Gastrocnemius medialis (tissue), 4 donors: ENCODE data around the gene NKTR.

Experiments used
- POLR2A ChIP-seq, 2 donors: fragments of 450-650 bp; IDR thresholded peaks; one replicate each; pipeline ENCODE4 v1.6.1; 2017; ENCODE audit warnings: antibody characterized with exemption in 2 of 2, mild to moderate bottlenecking in 2 of 2, moderate library complexity in 2 of 2
- TF ChIP-seq, protein P1 (sequence below), 5 experiments: fragments of 450-650 bp in 3 of 5; fragments of 200-600 bp in 2 of 5; sonication (generic) in 2 of 5; IDR thresholded peaks in 4 of 5; conservative IDR thresholded peaks in 1 of 5; 1 replicate in 4 of 5; 2 replicates in 1 of 5; pipeline ENCODE4 v1.5.1; 2016 to 2019; ENCODE audit warnings: antibody characterized with exemption in 5 of 5, mild to moderate bottlenecking in 3 of 5, moderate library complexity in 3 of 5

DNA sequence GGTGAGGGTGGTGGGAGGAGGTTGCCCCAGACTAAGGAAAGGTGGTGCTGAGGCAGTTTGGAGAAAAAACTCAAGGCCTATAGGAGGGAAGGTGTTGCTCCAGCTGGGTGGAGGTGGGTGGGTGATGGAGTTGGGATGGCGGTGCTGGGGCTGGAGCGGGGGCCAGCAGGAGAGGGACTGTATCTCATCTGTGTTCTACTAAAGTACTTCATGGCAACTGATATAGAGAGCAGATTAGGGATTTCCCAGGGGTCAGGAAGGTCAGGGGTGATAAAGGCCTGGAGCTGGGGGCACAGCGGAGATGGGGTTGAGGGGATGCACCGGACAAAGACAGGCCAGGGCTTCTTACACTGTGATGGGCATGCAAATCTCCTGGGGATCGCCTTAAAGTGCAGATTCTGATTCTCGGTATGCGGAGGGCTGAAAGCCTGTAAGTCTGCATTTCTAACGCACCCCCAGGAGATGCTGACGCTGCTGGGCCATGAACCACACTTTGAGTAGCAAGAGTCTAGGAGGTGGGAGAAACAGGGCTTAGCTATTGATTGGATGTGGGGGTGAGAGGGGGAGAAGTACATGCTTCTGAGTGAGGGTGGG, 89.0 kb downstream of the NKTR start:
- TF ChIP-seq, protein P1, sequence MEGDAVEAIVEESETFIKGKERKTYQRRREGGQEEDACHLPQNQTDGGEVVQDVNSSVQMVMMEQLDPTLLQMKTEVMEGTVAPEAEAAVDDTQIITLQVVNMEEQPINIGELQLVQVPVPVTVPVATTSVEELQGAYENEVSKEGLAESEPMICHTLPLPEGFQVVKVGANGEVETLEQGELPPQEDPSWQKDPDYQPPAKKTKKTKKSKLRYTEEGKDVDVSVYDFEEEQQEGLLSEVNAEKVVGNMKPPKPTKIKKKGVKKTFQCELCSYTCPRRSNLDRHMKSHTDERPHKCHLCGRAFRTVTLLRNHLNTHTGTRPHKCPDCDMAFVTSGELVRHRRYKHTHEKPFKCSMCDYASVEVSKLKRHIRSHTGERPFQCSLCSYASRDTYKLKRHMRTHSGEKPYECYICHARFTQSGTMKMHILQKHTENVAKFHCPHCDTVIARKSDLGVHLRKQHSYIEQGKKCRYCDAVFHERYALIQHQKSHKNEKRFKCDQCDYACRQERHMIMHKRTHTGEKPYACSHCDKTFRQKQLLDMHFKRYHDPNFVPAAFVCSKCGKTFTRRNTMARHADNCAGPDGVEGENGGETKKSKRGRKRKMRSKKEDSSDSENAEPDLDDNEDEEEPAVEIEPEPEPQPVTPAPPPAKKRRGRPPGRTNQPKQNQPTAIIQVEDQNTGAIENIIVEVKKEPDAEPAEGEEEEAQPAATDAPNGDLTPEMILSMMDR (IDR thresholded peaks at IDR 0.05 in 4 of 5, conservative IDR thresholded peaks at IDR 0.05 in 1 of 5): no peak
- no peak for TF ChIP-seq POLR2A (IDR thresholded peaks at IDR 0.05)
